A549 (cell line): ENCODE results near the gene CYP26C1. TPM values are rescaled to one million over a fixed set of nuclear protein-coding genes. Genes with fewer than 3 reads are reported as not detected.

ENCODE experiments used
- ATAC-seq, 2 experiments: fragments of 200-7000 bp in 1 of 2; fragments of >200 bp in 1 of 2; cut with Nextera tagmentation in 1 of 2; cut with Tn5 transposase in 1 of 2; 3 replicates each; pipeline versions ENCODE4 v1.8.0 to v1.9.1; 2018 to 2020; ENCODE audit warnings: mild to moderate bottlenecking in 1 of 2, moderate library complexity in 1 of 2
- CTCF ChIA-PET: fragments of 300-600 bp; sonication (Branson Sonifier 250); formaldehyde crosslinking; extraction: SDS; loops from one replicate; lab custom pipeline; 2021; ENCODE audit warnings: antibody characterized with exemption, inconsistent platforms; lab: Yijun Ruan, JAX
- POLR2A ChIA-PET: fragments of 350-600 bp; formaldehyde crosslinking; extraction: SDS; loops from one replicate; lab custom pipeline; 2021; ENCODE audit warnings: antibody characterized with exemption, inconsistent platforms; lab: Yijun Ruan, JAX
- DNase-seq, 2 experiments: peaks; one replicate each; pipeline versions ENCODE4 v3.0.0 to v3.0.0-alpha.2; 2011 to 2016; ENCODE audit warnings: low read depth in 1 of 2, low spot score in 1 of 2
- FAIRE-seq: peaks from 2 replicates; lab custom pipeline; 2011; peaks lifted over from hg19 to GRCh38; lab: Jason Lieb, UNC
- H3K27ac ChIP-seq, 2 experiments: fragments of >200 bp; sonication (Bioruptor Twin); formaldehyde crosslinking; 3 replicates each; pipeline ENCODE4 v1.5.1; 2016 to 2017
- H3K4me1 ChIP-seq: fragments of >200 bp; sonication (Bioruptor Twin); formaldehyde crosslinking; 3 replicates; pipeline ENCODE4 v1.6.1; 2016
- H3K4me2 ChIP-seq: fragments of >200 bp; sonication (Bioruptor Twin); formaldehyde crosslinking; 3 replicates; pipeline ENCODE4 v1.6.1; 2016
- H3K4me3 ChIP-seq: fragments of >200 bp; sonication (Bioruptor Twin); formaldehyde crosslinking; 3 replicates; pipeline ENCODE4 v1.5.1; 2016
- H3K9me3 ChIP-seq: fragments of >200 bp; sonication (Bioruptor Twin); formaldehyde crosslinking; 3 replicates; pipeline ENCODE4 v1.6.1; 2016
- BCL3 ChIP-seq: fragments of >200 bp; sonication (Bioruptor Twin); formaldehyde crosslinking; IDR thresholded peaks from 3 replicates; pipeline ENCODE4 v1.6.1; 2016
- CEBPB ChIP-seq, 2 experiments: fragments of >200 bp in 1 of 2; sonication (Bioruptor Twin) in 1 of 2; formaldehyde crosslinking in 1 of 2; IDR thresholded peaks; 2 replicates each; pipeline ENCODE4 v1.6.1; 2012 to 2016
- CHD2 ChIP-seq: fragments of 150-350 bp; IDR thresholded peaks from 2 replicates; pipeline ENCODE4 v1.6.1; 2014; ENCODE audit warnings: low read length; ENCODE audit not compliant: partially characterized antibody
- E2F6 ChIP-seq: IDR thresholded peaks from 2 replicates; pipeline ENCODE4 v1.6.1; 2012; ENCODE audit warnings: low read depth, borderline replicate concordance
- ELK1 ChIP-seq: fragments of 150-350 bp; IDR thresholded peaks from 2 replicates; pipeline ENCODE4 v1.6.1; 2014; ENCODE audit warnings: low read depth, mild to moderate bottlenecking, low read length
- GATA3 ChIP-seq: IDR thresholded peaks from 2 replicates; pipeline ENCODE4 v1.6.1; 2012; ENCODE audit warnings: borderline replicate concordance
- HES2 ChIP-seq: fragments of >200 bp; sonication (Bioruptor Twin); formaldehyde crosslinking; IDR thresholded peaks from 2 replicates; pipeline ENCODE4 v1.6.1; 2016
- HOXB5 ChIP-seq: fragments of 250-450 bp; sonication (Bioruptor Pico); IDR thresholded peaks from 2 replicates; pipeline ENCODE4 v1.5.0; 2020; ENCODE audit warnings: mild to moderate bottlenecking, moderate library complexity
- JUNB ChIP-seq: fragments of >200 bp; sonication (Bioruptor Twin); formaldehyde crosslinking; IDR thresholded peaks from 2 replicates; pipeline ENCODE4 v1.6.1; 2016
- MAX ChIP-seq: IDR thresholded peaks from 2 replicates; pipeline ENCODE4 v1.6.1; 2012
- POLR2A ChIP-seq: IDR thresholded peaks from 2 replicates; pipeline ENCODE4 v1.6.1; 2012; ENCODE audit warnings: mild to moderate bottlenecking, low read length
- RAD21 ChIP-seq, 2 experiments: fragments of >200 bp in 1 of 2; sonication (Bioruptor Twin) in 1 of 2; formaldehyde crosslinking in 1 of 2; IDR thresholded peaks in 1 of 2; conservative IDR thresholded peaks in 1 of 2; 2 replicates in 1 of 2; 3 replicates in 1 of 2; pipeline ENCODE4 v1.6.1; 2012 to 2018; ENCODE audit warnings: inconsistent platforms in 1 of 2
- SREBF2 ChIP-seq: fragments of 450-650 bp; IDR thresholded peaks from 2 replicates; pipeline ENCODE4 v1.6.1; 2014; ENCODE audit warnings: mild to moderate bottlenecking, moderate library complexity
- USF2 ChIP-seq: fragments of 450-650 bp; IDR thresholded peaks from 2 replicates; pipeline ENCODE4 v1.6.1; 2014; ENCODE audit warnings: antibody characterized with exemption
- ZNF302 ChIP-seq: fragments of 250-450 bp; sonication (Bioruptor Pico); IDR thresholded peaks from 2 replicates; pipeline ENCODE4 v1.9.0; 2021; ENCODE audit warnings: inconsistent platforms, mild to moderate bottlenecking, moderate library complexity
- ZSCAN20 ChIP-seq: fragments of 250-450 bp; sonication (Bioruptor Pico); IDR thresholded peaks from 2 replicates; pipeline ENCODE4 v1.8.0; 2022; ENCODE audit warnings: mild to moderate bottlenecking, moderate library complexity
- WGBS: methylation state at CpG from one replicate; pipeline ENCODE4 v1.1.6; 2017; ENCODE audit errors: missing lambda C conversion rate; 5-methylcytosine and 5-hydroxymethylcytosine counted together
- polyA plus RNA-seq, 4 experiments: library from polyadenylated mRNA; depleted of rRNA in 3 of 4; stranded (reverse); fragments of >200 nt; fragmentation: RNase III in 1 of 4; extraction: RNeasy Plus Mini Kit Qiagen cat#74134 plus additional on column Dnase treatment in 1 of 4; gene quantifications; 2 replicates in 3 of 4; 3 replicates in 1 of 4; pipeline ENCODE4 v1.2.3, GENCODE V29; 2011 to 2017

Gene CYP26C1
- polyA plus RNA-seq, 2 of the 4 experiments (the other 2 are of a cell fraction): not detected

GRCh38 chr10:93081318-93081717, 20.7 kb downstream of the CYP26C1 start:
- DNase-seq (no peak), FAIRE-seq (no peak), ATAC-seq (no peak)
- TF ChIP-seq POLR2A (no peak), E2F6 (no peak), RAD21 (conservative IDR thresholded peaks at IDR 0.05 in 1 of 2, IDR thresholded peaks at IDR 0.05 in 1 of 2) (no peak), USF2 (no peak)
- Histone ChIP-seq H3K27ac (peak overlapping the region in 1 of 2 experiments; percentile 81; a peak in 3 of 6 replicates), H3K4me1 (peaks cover 26% of the 10 kb centered on the region; the same call in 2 of the 3 replicates), H3K4me3 (no peak overlapping the region), H3K4me2 (no peak overlapping the region), H3K9me3 (no peaks in the 10 kb centered on the region)
- ChIA-PET POLR2A (no interaction called here), CTCF (interaction anchor here (0.9 to 8.0 kb wide), 25 partner anchors 7 to 430 kb away, joined by 3 to 88 read pairs (median 9); no protein-coding TSS in a partner anchor)
- 84% methylated on average over 3 of the region's 3 CpGs for WGBS

GRCh38 chr10:93081834-93082233, 21.2 kb downstream of the CYP26C1 start:
- WGBS: 83% methylated on average over 10 of the region's 10 CpGs
- H3K27ac ChIP-seq: 0 out of 6 replicates have a peak overlapping the region, but pooled peaks of 1 of the 2 experiments have one; percentile 8
- H3K4me2 ChIP-seq: no peak overlapping the region
- H3K4me1 ChIP-seq: peaks cover 21% of the 10 kb centered on the region; the same call in 2 of the 3 replicates
- H3K9me3 ChIP-seq: no peaks in the 10 kb centered on the region
- FAIRE-seq (no peak), DNase-seq (no peak), ATAC-seq (no peak)
- ChIA-PET POLR2A (no interaction called here), CTCF (interaction anchor here (0.8 to 8.0 kb wide), 13 partner anchors 12 to 428 kb away, joined by 3 to 88 read pairs (median 10); no protein-coding TSS in a partner anchor)
- TF ChIP-seq GATA3: no peak
- TF ChIP-seq SREBF2: no peak
- TF ChIP-seq MAX: no peak
- TF ChIP-seq HES2: no peak
- no peak for TF ChIP-seq ZNF302 (CRISPR knock-in tag)
- no peak for TF ChIP-seq ZSCAN20 (CRISPR knock-in tag)
- TF ChIP-seq BCL3: no peak
- TF ChIP-seq CEBPB (IDR thresholded peaks at IDR 0.05): no peak
- no peak for TF ChIP-seq E2F6
- no peak for TF ChIP-seq ELK1
- TF ChIP-seq CHD2: no peak
- TF ChIP-seq HOXB5 (CRISPR knock-in tag): no peak
- TF ChIP-seq JUNB: no peak
- no peak overlapping the region for H3K4me3 ChIP-seq
